ENCODE data around the gene DCLK1.

The DCLK1 gene

GRCh38 chr13:35780613-35781012 lies 350.6 kb downstream of the DCLK1 start:
- no peak for DNase-seq

GRCh38 chr13:35771898-35772297 lies 359.3 kb downstream of the DCLK1 start:
- no peak for DNase-seq

- DNase-seq, result no peak
Measured at GRCh38 chr13:35770756-35771297, 360.4 kb downstream of the DCLK1 start.

GRCh38 chr13:35769812-35770211 lies 361.4 kb downstream of the DCLK1 start:
- DNase-seq, result no peak

- DNase-seq, result no peak
Measured at GRCh38 chr13:35768551-35768950, 362.6 kb downstream of the DCLK1 start.

GRCh38 chr13:35768073-35768472 lies 363.1 kb downstream of the DCLK1 start:
- no peak for DNase-seq

GRCh38 chr13:35767256-35767976 lies 363.8 kb downstream of the DCLK1 start:
- no peak for DNase-seq

- no peak for DNase-seq
Measured at GRCh38 chr13:35766663-35767062, 364.5 kb downstream of the DCLK1 start.

- DNase-seq, result no peak
Measured at GRCh38 chr13:35765941-35766340, 365.2 kb downstream of the DCLK1 start.

- DNase-seq, result no peak
Measured at GRCh38 chr13:35765366-35765765, 365.8 kb downstream of the DCLK1 start.

- no peak for DNase-seq
Measured at GRCh38 chr13:35764326-35765015, 366.7 kb downstream of the DCLK1 start.

- no peak for DNase-seq
Measured at GRCh38 chr13:35763782-35764123, 367.4 kb downstream of the DCLK1 start.

- DNase-seq, result no peak
Measured at GRCh38 chr13:35763060-35763781, 368.0 kb downstream of the DCLK1 start.

- no peak for DNase-seq
Measured at GRCh38 chr13:35761440-35762252, 369.5 kb downstream of the DCLK1 start.

GRCh38 chr13:35760735-35761281 lies 370.4 kb downstream of the DCLK1 start:
- DNase-seq, result no peak

GRCh38 chr13:35747594-35747993 lies 383.6 kb downstream of the DCLK1 start:
- DNase-seq, result no peak

GRCh38 chr13:35744566-35745178 lies 386.5 kb downstream of the DCLK1 start:
- DNase-seq, result no peak

GRCh38 chr13:35744144-35744543 lies 387.0 kb downstream of the DCLK1 start:
- DNase-seq, result no peak

GRCh38 chr13:35743165-35743564 lies 388.0 kb downstream of the DCLK1 start:
- no peak for DNase-seq

GRCh38 chr13:35741657-35742056 lies 389.5 kb downstream of the DCLK1 start:
- DNase-seq, result no peak

- no peak for DNase-seq
Measured at GRCh38 chr13:35736876-35737275, 394.3 kb downstream of the DCLK1 start.

GRCh38 chr13:35733827-35734226 lies 397.4 kb downstream of the DCLK1 start:
- DNase-seq, result no peak
